ENCODE results near the gene SLC25A23.
"Not testable (repeated sequence)": the region's sequence is repeated elsewhere in the genome, so short reads cannot be mapped to it uniquely, and the experiment has no call there.

SLC25A23 gene

GRCh38 chr19:6412447-6413091 lies 47.0 kb downstream of the SLC25A23 start:
- H3K27ac Mint-ChIP-seq: no peak overlapping the region
- peak; percentile 41 to 58 for DNase-seq
- no peaks in the 10 kb centered on the region for H3K9me3 Mint-ChIP-seq
- H3K4me1 Mint-ChIP-seq: no peaks in the 10 kb centered on the region
- peak; percentile 79 for ATAC-seq
- H3K27me3 Mint-ChIP-seq: no peaks in the 10 kb centered on the region
- no peak overlapping the region for H3K4me3 Mint-ChIP-seq

DNA sequence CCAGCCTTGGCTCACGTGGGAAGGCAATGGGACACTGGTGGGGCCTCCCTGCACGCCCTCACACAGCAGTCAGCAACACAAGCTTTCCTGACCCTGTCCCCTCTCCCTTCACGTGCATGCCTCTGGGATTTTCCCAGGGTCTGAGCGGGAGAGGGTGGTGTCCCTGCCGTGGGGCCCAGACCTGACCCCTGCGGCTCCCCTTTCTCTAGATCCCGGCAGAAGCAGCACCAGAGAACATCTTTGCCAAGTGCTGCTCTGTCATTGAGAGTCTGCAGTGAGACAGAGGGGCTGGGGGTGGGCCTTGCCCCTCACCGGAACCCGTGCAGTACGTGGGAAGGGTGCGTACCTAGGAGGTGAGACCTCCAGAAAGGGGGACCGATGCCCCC lies 47.5 kb downstream of the SLC25A23 start:
- DNase-seq (no peak), ATAC-seq (peak; percentile 34)
- no peak overlapping the region for H3K27ac Mint-ChIP-seq
- H3K4me3 Mint-ChIP-seq: no peak overlapping the region
- no peaks in the 10 kb centered on the region for H3K9me3 Mint-ChIP-seq
- H3K4me1 Mint-ChIP-seq: no peaks in the 10 kb centered on the region
- no peaks in the 10 kb centered on the region for H3K27me3 Mint-ChIP-seq

DNA sequence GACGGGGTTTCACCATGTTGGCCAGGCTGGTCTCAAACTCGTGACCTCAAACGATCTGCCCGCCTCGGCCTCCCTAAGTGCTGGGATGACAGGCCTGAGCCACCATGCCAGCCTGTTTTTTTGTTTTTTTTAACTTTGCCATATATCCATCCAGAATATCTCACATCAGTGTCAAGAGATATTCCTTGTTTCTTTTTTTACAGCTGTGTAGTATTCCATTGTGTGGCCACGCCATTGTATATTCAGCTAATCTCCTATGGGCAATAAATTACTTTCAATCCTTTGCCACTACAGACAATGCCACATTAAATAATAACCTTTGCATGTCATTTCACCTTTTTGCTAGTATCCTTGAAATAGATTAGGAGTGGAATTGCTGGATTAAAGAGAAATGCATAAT lies 50.2 kb downstream of the SLC25A23 start:
- ATAC-seq (no peak), DNase-seq (no peak)
- H3K27me3 Mint-ChIP-seq: no peaks in the 10 kb centered on the region
- H3K9me3 Mint-ChIP-seq: no peaks in the 10 kb centered on the region
- no peak overlapping the region for H3K4me3 Mint-ChIP-seq
- no peaks in the 10 kb centered on the region for H3K4me1 Mint-ChIP-seq
- no peak overlapping the region for H3K27ac Mint-ChIP-seq

- Mint-ChIP-seq H3K27me3 (no peaks in the 10 kb centered on the region), H3K9me3 (no peaks in the 10 kb centered on the region), H3K4me3 (no peak overlapping the region), H3K27ac (no peak overlapping the region), H3K4me1 (no peaks in the 10 kb centered on the region)
- ATAC-seq (no peak), DNase-seq (no peak)
These were observed 53.2 kb downstream of the SLC25A23 start for GRCh38 chr19:6406401-6406800.

DNA sequence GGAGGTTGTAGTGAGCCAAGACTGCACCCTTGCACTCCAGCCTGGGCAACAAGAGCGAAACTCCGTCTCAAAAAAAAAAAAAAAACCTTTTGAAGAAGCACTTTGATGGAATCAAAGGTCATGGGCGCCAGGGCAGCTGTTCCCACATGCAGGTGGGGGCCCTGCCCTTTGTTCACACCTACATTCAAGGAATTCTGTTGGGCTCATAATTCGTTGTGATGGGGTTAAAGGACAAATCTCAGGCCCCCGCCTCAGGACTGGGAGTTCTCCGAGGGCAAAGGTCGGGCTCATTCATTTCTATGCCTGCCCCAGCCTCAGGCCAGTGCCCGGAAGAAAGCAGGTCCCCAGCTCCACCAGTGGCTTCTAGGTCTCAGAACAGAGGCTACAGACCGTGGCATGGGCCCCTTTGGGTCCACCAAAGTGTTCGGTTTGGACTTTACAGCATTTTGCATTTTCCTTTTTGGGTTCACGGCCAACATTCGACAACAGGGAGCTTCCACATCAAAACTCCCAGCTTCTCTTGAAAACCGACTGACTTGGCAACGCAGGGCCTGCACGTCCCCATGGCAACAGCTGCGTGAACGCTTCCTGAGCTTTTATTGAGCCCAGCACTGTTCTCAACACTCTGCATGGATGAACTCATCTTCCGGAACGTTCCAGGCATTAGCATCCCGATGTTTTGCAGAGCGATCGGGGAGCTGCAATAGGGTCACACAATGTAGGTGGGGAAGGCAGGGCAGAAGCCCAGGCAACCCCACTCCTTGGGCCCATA lies 56.6 kb downstream of the SLC25A23 start:
- DNase-seq: no peak
- H3K27me3 Mint-ChIP-seq: no peaks in the 10 kb centered on the region
- ATAC-seq: no peak
- H3K4me1 Mint-ChIP-seq: no peaks in the 10 kb centered on the region
- H3K4me3 Mint-ChIP-seq: no peak overlapping the region
- H3K9me3 Mint-ChIP-seq: no peaks in the 10 kb centered on the region
- H3K27ac Mint-ChIP-seq: no peak overlapping the region

- no peak overlapping the region for H3K4me3 Mint-ChIP-seq
- DNase-seq (no peak), ATAC-seq (no peak)
- no peaks in the 10 kb centered on the region for H3K4me1 Mint-ChIP-seq
- H3K27ac Mint-ChIP-seq: peak overlapping the region in 1 of 2 donors; percentile 69
- H3K27me3 Mint-ChIP-seq: no peaks in the 10 kb centered on the region
- no peaks in the 10 kb centered on the region for H3K9me3 Mint-ChIP-seq
These were observed 57.5 kb downstream of the SLC25A23 start for GRCh38 chr19:6402058-6402457.

- H3K27ac Mint-ChIP-seq, H3K4me1 Mint-ChIP-seq, H3K9me3 Mint-ChIP-seq, DNase-seq, H3K4me3 Mint-ChIP-seq, H3K27me3 Mint-ChIP-seq, ATAC-seq: not testable (repeated sequence)
These were observed 59.3 kb downstream of the SLC25A23 start for GRCh38 chr19:6400062-6400944.

DNA sequence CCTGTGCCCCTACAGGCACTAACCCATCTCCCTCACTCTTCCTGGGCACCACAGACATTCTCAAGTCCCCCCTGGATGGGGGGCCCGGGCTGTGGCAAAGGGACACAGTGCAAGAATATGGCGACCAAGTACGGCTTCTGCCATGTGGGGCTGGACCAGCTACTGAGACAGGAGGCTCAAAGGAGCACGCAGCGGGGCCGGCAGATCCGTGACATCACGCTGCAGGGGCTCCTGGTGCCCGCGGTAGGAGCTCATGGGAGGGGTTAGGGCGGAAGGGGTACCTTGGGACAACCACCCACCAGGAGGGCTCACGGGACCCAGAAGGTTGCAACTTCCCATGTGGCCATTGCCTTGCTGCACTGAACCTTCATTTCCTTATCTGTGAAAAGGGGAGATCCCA lies 63.3 kb downstream of the SLC25A23 start:
- no peak for DNase-seq
- no peak for ATAC-seq
- Mint-ChIP-seq H3K27me3 (no peaks in the 10 kb centered on the region), H3K27ac (no peak overlapping the region), H3K4me3 (no peak overlapping the region), H3K4me1 (peaks cover 27% of the 10 kb centered on the region), H3K9me3 (no peaks in the 10 kb centered on the region)

- Mint-ChIP-seq H3K27me3 (no peaks in the 10 kb centered on the region), H3K4me3 (peak overlapping the region in 1 of 2 donors; percentile 43), H3K4me1 (peaks cover 34% of the 10 kb centered on the region), H3K9me3 (no peaks in the 10 kb centered on the region), H3K27ac (peak overlapping the region in 1 of 2 donors; percentile 55)
- ATAC-seq (no peak), DNase-seq (no peak)
These were observed 64.8 kb downstream of the SLC25A23 start for GRCh38 chr19:6394831-6395230.

- no peaks in the 10 kb centered on the region for H3K9me3 Mint-ChIP-seq
- peak overlapping the region; percentile 95 to 97 for H3K27ac Mint-ChIP-seq
- no peaks in the 10 kb centered on the region for H3K27me3 Mint-ChIP-seq
- no peak for ATAC-seq
- H3K4me1 Mint-ChIP-seq: peaks cover 34% of the 10 kb centered on the region
- peak overlapping the region; percentile 93 to 94 for H3K4me3 Mint-ChIP-seq
- DNase-seq: no peak
These were observed 65.6 kb downstream of the SLC25A23 start for GRCh38 chr19:6393983-6394412.

- Mint-ChIP-seq H3K9me3 (no peaks in the 10 kb centered on the region), H3K4me1 (peaks cover 34% of the 10 kb centered on the region), H3K27ac (peak within 1 kb of the TSS; percentile 95 to 97), H3K27me3 (no peaks in the 10 kb centered on the region), H3K4me3 (peak within 1 kb of the TSS; percentile 93 to 94)
- peak; percentile 96 to 97 for DNase-seq
- peak; percentile 93 for ATAC-seq
These were observed 66.3 kb downstream of the SLC25A23 start, which contains the start of gene GTF2F1 for GRCh38 chr19:6393074-6393982. GTF2F1 (minus strand) TSS chr19:6393164; CDS start chr19:6392995, 169 bp downstream.

- Mint-ChIP-seq H3K9me3 (no peaks in the 10 kb centered on the region), H3K4me1 (peaks cover 34% of the 10 kb centered on the region), H3K4me3 (peak overlapping the region; percentile 93 to 94), H3K27ac (peak overlapping the region; percentile 95 to 97), H3K27me3 (no peaks in the 10 kb centered on the region)
- ATAC-seq (peak; percentile 14), DNase-seq (no peak)
These were observed 67.1 kb downstream of the SLC25A23 start for GRCh38 chr19:6392221-6393073.
